Duodenal mucosa (tissue), 2 donors: Measurements from ENCODE around the gene ARHGEF10L.

ENCODE experiments used
- H3K27ac ChIP-seq: one replicate; pipeline ENCODE4 v1.7.0; 2013; ENCODE audit warnings: low read depth, low read length
- H3K27me3 ChIP-seq, 2 donors: one replicate each; pipeline ENCODE4 v1.7.0; 2013; ENCODE audit warnings: low read length in 2 of 2, control low read depth in 1 of 2; ENCODE audit not compliant: insufficient read depth in 2 of 2, control insufficient read depth in 1 of 2
- H3K36me3 ChIP-seq, 2 donors: one replicate each; pipeline ENCODE4 v1.7.0; 2013; ENCODE audit warnings: low read length in 2 of 2, control low read depth in 1 of 2; ENCODE audit not compliant: insufficient read depth in 2 of 2, control insufficient read depth in 1 of 2
- H3K4me1 ChIP-seq, 2 donors: one replicate each; pipeline ENCODE4 v1.7.0; 2013; ENCODE audit warnings: low read length in 2 of 2, control low read depth in 1 of 2; ENCODE audit not compliant: insufficient read depth in 2 of 2, control insufficient read depth in 1 of 2
- H3K4me3 ChIP-seq, 2 donors: one replicate each; pipeline ENCODE4 v1.7.0; 2013; ENCODE audit warnings: low read length in 2 of 2, low read depth in 1 of 2
- H3K9ac ChIP-seq, 2 donors: one replicate each; pipeline ENCODE4 v1.7.0; 2013; ENCODE audit warnings: low read length in 2 of 2, low read depth in 1 of 2
- H3K9me3 ChIP-seq, 2 donors: one replicate each; pipeline ENCODE4 v1.7.0; 2013; ENCODE audit warnings: low read length in 2 of 2, control low read depth in 1 of 2; ENCODE audit not compliant: control insufficient read depth in 1 of 2

The ARHGEF10L gene

GRCh38 chr1:17521946-17522612 lies 17.4 kb upstream of the ARHGEF10L start:
- no peak overlapping the region for H3K4me3 ChIP-seq
- H3K4me1 ChIP-seq: peaks cover 17 to 22% of the 10 kb centered on the region in 2 donors
- no peak overlapping the region for H3K9ac ChIP-seq

DNA sequence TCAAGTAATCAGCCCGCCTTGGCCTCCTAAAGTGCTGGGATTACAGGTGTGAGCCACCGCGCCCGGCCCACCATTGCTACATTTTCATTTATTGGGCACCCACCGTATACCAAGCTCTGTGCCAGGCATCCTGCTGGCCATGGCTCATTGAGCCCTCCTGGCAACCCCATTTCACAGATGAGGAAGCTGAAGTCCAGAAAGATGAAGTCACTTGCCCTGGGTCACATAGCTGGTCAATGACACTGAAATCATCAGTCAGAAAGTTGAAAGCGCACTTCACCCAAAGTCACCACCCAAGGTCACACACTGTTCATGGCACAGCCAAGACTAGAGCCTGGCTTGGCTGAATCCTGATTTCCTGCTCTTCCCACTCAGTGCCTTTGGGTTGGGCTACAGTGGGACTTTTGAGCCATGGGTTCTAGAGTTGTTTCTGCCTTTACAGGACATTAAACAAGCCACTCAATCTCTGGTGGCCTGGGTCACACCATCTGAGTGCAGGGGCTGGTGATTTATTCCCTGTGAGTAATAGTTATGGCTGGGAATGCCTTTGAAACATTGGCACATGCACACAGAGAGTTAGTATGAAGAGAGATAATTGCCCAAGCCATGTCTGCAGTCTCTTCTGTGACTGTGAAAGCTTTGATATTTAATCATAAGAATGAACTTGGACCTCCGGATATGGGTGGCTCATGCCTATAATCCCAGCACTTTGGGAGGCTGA lies 16.0 kb upstream of the ARHGEF10L start:
- H3K27me3 ChIP-seq: no peaks in the 10 kb centered on the region
- H3K36me3 ChIP-seq: no peaks in the 10 kb centered on the region
- H3K27ac ChIP-seq: no peak overlapping the region
- no peak overlapping the region for H3K9ac ChIP-seq
- H3K9me3 ChIP-seq: no peaks in the 10 kb centered on the region
- peaks cover 23 to 24% of the 10 kb centered on the region in 2 donors for H3K4me1 ChIP-seq
- no peak overlapping the region for H3K4me3 ChIP-seq

More at GRCh38 chr1:17521946-17522612, 17.4 kb upstream of the ARHGEF10L start:
- H3K27ac ChIP-seq: no peak overlapping the region
- no peaks in the 10 kb centered on the region for H3K36me3 ChIP-seq
- no peaks in the 10 kb centered on the region for H3K9me3 ChIP-seq
- no peaks in the 10 kb centered on the region for H3K27me3 ChIP-seq

DNA sequence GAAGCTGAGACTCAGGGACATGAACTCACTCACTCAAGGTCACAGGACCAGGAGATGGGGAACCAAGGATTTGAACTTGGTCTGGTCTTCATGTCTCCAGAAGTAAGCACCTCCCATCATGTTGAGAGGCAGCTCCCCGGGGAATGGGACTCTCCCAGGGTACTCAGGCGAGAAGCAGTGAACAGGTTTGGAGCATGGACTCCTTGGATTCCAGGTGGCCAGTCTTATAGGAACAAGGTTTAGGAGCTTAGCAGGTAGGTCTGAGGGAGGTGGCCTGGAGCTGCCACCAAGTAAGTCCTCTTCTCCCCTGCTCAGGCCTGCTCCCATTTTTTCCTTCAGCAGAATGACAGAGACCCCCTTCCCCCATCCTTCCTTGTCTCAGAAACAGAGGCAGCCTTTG lies 14.9 kb upstream of the ARHGEF10L start:
- no peak overlapping the region for H3K4me3 ChIP-seq
- H3K36me3 ChIP-seq: no peaks in the 10 kb centered on the region
- no peak overlapping the region for H3K27ac ChIP-seq
- H3K4me1 ChIP-seq: peaks cover 21 to 24% of the 10 kb centered on the region in 2 donors
- peaks cover 0 to 2% of the 10 kb centered on the region in 2 donors for H3K27me3 ChIP-seq
- H3K9ac ChIP-seq: no peak overlapping the region
- no peaks in the 10 kb centered on the region for H3K9me3 ChIP-seq

GRCh38 chr1:17525996-17526686 lies 13.4 kb upstream of the ARHGEF10L start:
- Histone ChIP-seq H3K36me3 (no peaks in the 10 kb centered on the region), H3K9ac (no peak overlapping the region), H3K9me3 (no peaks in the 10 kb centered on the region), H3K27me3 (peaks cover 0 to 2% of the 10 kb centered on the region in 2 donors), H3K4me3 (no peak overlapping the region), H3K4me1 (peaks cover 9 to 16% of the 10 kb centered on the region in 2 donors), H3K27ac (no peak overlapping the region)

GRCh38 chr1:17527036-17527914 lies 12.2 kb upstream of the ARHGEF10L start:
- H3K9ac ChIP-seq: peak overlapping the region in 1 of 2 donors; percentile 11
- H3K27ac ChIP-seq: no peak overlapping the region
- no peaks in the 10 kb centered on the region for H3K36me3 ChIP-seq
- H3K4me3 ChIP-seq: no peak overlapping the region
- peaks cover 0 to 2% of the 10 kb centered on the region in 2 donors for H3K27me3 ChIP-seq
- no peaks in the 10 kb centered on the region for H3K9me3 ChIP-seq
- H3K4me1 ChIP-seq: peaks cover 20% of the 10 kb centered on the region in 2 donors

- no peak overlapping the region for H3K4me3 ChIP-seq
- H3K27ac ChIP-seq: no peak overlapping the region
- no peak overlapping the region for H3K9ac ChIP-seq
- H3K36me3 ChIP-seq: no peaks in the 10 kb centered on the region
- H3K4me1 ChIP-seq: peaks cover 21% of the 10 kb centered on the region in 2 donors
- H3K9me3 ChIP-seq: no peaks in the 10 kb centered on the region
- peaks cover 2% of the 10 kb centered on the region in 2 donors for H3K27me3 ChIP-seq
Observed at GRCh38 chr1:17529381-17529780, 10.1 kb upstream of the ARHGEF10L start.

- peaks cover 21 to 25% of the 10 kb centered on the region in 2 donors for H3K4me1 ChIP-seq
- H3K36me3 ChIP-seq: no peaks in the 10 kb centered on the region
- no peak overlapping the region for H3K9ac ChIP-seq
- no peaks in the 10 kb centered on the region for H3K9me3 ChIP-seq
- H3K27me3 ChIP-seq: peaks cover 2 to 6% of the 10 kb centered on the region in 2 donors
- H3K4me3 ChIP-seq: no peak overlapping the region
- no peak overlapping the region for H3K27ac ChIP-seq
Observed at GRCh38 chr1:17531343-17531681, 8.2 kb upstream of the ARHGEF10L start.

DNA sequence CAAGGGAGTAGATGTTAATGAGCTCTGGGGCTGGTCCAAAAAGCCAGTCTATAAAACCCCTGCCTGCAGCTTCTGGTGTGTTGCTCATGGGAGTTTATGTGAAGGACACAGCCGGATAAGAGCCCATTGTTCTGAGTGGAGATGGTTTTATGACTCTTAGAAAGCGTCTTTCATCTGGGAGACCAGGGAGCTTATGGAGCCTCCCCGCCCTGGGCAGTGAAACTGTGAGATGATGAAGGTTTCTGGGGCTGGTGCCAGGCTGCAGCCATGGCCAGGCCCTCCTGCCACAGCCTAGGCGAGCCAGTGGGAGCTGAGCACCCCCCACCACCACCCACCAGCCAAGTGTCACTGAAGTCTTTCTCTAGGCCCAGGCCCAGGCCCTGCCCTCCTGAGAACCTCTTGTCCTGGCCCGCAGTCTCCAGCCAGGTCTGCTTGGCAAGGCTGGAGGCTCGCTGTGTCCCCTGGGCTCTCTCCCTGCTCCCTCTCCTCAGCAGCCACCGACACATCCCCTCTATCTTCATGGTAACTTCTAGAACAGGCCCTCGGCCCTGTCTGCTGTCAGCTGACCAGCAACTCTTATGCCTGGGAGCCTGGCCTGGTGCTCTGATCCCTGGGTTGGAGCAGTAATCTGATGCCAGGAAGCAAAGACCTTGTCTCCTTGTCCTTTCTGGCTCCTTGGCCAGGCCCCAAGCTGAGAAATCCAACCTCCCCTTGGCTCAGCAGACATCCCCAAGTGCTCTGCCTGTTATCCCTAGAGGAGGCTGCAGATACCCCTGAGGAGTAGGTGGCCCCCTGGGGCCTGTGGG lies 7.6 kb upstream of the ARHGEF10L start:
- H3K9me3 ChIP-seq: no peaks in the 10 kb centered on the region
- peaks cover 21 to 25% of the 10 kb centered on the region in 2 donors for H3K4me1 ChIP-seq
- no peak overlapping the region for H3K4me3 ChIP-seq
- H3K9ac ChIP-seq: no peak overlapping the region
- peaks cover 2 to 6% of the 10 kb centered on the region in 2 donors for H3K27me3 ChIP-seq
- H3K27ac ChIP-seq: no peak overlapping the region
- no peaks in the 10 kb centered on the region for H3K36me3 ChIP-seq

DNA sequence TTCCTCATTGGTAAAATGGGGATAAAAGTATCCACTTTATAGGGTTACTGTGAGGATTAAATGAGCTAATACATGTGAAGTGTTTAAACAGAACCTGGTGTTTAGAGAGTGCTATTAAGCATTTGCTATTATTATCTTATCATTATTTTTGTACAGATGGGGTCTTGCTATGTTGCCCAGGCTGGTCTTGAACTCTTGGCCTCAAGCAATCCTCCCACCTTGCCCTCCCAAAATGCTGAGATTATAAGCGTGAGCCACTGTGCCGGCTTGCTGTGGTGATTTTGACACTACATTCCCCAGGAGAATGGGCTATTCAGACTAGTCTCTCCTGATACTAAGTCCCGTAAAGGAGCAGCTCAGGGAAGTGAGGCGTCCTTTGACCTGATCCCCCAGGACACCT lies 6.3 kb upstream of the ARHGEF10L start:
- H3K4me3 ChIP-seq: no peak overlapping the region
- H3K27ac ChIP-seq: no peak overlapping the region
- H3K4me1 ChIP-seq: peaks cover 18 to 25% of the 10 kb centered on the region in 2 donors
- H3K9ac ChIP-seq: no peak overlapping the region
- H3K27me3 ChIP-seq: peaks cover 2 to 6% of the 10 kb centered on the region in 2 donors
- no peaks in the 10 kb centered on the region for H3K36me3 ChIP-seq
- H3K9me3 ChIP-seq: no peaks in the 10 kb centered on the region
